A673 (cell line): Measurements from ENCODE around the gene KRTAP24-1.

Source experiments
- CTCF ChIP-seq: fragments of 300-800, 200-600 bp; sonication (generic); conservative IDR thresholded peaks from 2 replicates; pipeline ENCODE4 v1.5.1; 2017; ENCODE audit warnings: low read depth, mild to moderate bottlenecking, antibody characterized with exemption, low read length, moderate library complexity, mixed read lengths
- EZH2 ChIP-seq: fragments of 200-600 bp; sonication (generic); IDR thresholded peaks from 2 replicates; pipeline ENCODE4 v1.6.1; 2017; ENCODE audit warnings: borderline replicate concordance, low read depth, mild to moderate bottlenecking, mixed read lengths, antibody characterized with exemption, low read length; ENCODE audit not compliant: poor library complexity, severe bottlenecking

- TF ChIP-seq CTCF: no peak
- no peak for TF ChIP-seq EZH2
Measured at GRCh38 chr21:30326390-30326789, 43.6 kb upstream of the KRTAP24-1 start.
